Measurements from ENCODE around the gene RHOV. TPM values are rescaled to one million over a fixed set of nuclear protein-coding genes. Genes with fewer than 3 reads are reported as not detected.

RHOV gene
- total RNA-seq, 4 donors from 2014 or later, result 0.39 to 0.60 TPM; not detected in 2

GRCh38 chr15:40914486-40914885 lies 40.5 kb upstream of the RHOV start:
- no peaks in the 10 kb centered on the region for H3K27me3 ChIP-seq
- H3K27ac ChIP-seq, result no peak overlapping the region
- WGBS, 2 donors, result 79 to 82% methylated on average over 8 of the region's 8 CpGs
- no peak for TF ChIP-seq EP300 (IDR thresholded peaks at IDR 0.05)
- TF ChIP-seq, protein P1, sequence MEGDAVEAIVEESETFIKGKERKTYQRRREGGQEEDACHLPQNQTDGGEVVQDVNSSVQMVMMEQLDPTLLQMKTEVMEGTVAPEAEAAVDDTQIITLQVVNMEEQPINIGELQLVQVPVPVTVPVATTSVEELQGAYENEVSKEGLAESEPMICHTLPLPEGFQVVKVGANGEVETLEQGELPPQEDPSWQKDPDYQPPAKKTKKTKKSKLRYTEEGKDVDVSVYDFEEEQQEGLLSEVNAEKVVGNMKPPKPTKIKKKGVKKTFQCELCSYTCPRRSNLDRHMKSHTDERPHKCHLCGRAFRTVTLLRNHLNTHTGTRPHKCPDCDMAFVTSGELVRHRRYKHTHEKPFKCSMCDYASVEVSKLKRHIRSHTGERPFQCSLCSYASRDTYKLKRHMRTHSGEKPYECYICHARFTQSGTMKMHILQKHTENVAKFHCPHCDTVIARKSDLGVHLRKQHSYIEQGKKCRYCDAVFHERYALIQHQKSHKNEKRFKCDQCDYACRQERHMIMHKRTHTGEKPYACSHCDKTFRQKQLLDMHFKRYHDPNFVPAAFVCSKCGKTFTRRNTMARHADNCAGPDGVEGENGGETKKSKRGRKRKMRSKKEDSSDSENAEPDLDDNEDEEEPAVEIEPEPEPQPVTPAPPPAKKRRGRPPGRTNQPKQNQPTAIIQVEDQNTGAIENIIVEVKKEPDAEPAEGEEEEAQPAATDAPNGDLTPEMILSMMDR (IDR thresholded peaks at IDR 0.05), result no peak
- TF ChIP-seq POLR2A (IDR thresholded peaks at IDR 0.05), result no peak
- no peaks in the 10 kb centered on the region for H3K9me3 ChIP-seq
- no peak for DNase-seq (ENCODE audit: low spot score in 2 of 2)
- no peaks in the 10 kb centered on the region for H3K36me3 ChIP-seq
- H3K4me1 ChIP-seq, result peaks cover 0 to 19% (median 4%) of the 10 kb centered on the region in 4 donors
- no peak overlapping the region for H3K4me3 ChIP-seq

DNA sequence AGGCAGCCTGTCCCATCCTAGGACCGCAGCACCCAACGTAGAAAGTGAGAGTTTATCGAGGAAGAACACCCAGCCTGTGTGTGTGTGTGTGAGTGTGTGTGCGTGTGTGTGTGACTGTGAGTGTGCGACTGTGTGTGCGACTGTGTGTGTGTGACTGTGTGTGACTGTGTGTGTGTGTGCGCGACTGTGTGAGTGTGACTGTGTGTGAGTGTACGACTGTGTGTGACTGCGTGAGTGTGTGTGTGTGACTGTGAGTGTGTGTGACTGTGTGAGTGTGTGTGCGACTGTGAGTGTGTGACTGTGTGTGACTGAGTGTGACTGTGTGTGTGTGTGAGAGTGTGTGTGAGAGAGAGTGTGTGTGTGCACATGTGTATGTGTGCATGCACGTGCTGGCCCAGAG lies 40.0 kb upstream of the RHOV start:
- 94 to 95% methylated on average over 12 of the region's 12 CpGs for WGBS, 2 donors
- H3K4me1 ChIP-seq, result peaks cover 0 to 20% (median 6%) of the 10 kb centered on the region in 4 donors
- no peaks in the 10 kb centered on the region for H3K27me3 ChIP-seq
- TF ChIP-seq, protein P1 (IDR thresholded peaks at IDR 0.05), result no peak
- TF ChIP-seq EP300 (IDR thresholded peaks at IDR 0.05) (no peak), POLR2A (IDR thresholded peaks at IDR 0.05) (no peak)
- no peaks in the 10 kb centered on the region for H3K9me3 ChIP-seq
- DNase-seq (ENCODE audit: low spot score in 2 of 2), result no peak
- no peak overlapping the region for H3K27ac ChIP-seq
- no peak overlapping the region for H3K4me3 ChIP-seq
- no peaks in the 10 kb centered on the region for H3K36me3 ChIP-seq

DNA sequence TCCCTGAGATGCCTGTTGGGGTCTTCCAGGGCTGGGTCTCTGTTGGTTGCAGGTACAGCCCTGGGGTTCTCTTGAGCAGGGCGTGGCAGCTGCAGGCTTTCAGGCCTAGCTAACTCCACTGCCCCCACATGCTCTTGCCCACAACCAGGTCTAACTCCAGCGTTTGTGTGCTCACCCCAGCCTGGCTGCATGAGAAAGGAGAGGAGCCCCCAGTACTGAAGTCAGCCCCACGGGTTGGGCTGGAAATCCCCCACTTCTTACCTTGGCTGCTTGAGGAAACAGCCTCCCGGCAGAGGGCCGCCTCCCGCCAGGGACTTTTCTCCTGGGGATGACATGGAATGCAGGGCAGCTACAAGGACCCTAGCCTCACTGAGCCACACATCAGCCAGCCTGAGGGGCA lies 38.4 kb upstream of the RHOV start:
- no peak overlapping the region for H3K27ac ChIP-seq

GRCh38 chr15:40911693-40912092 lies 37.7 kb upstream of the RHOV start:
- Histone ChIP-seq H3K27me3 (no peaks in the 10 kb centered on the region), H3K9me3 (no peaks in the 10 kb centered on the region), H3K4me3 (no peak overlapping the region), H3K4me1 (peaks cover 0 to 22% (median 14%) of the 10 kb centered on the region in 4 donors), H3K36me3 (no peaks in the 10 kb centered on the region), H3K27ac (no peak overlapping the region)
- 85 to 91% methylated on average over 2 of the region's 2 CpGs for WGBS, 2 donors
- DNase-seq (ENCODE audit: low spot score in 2 of 2), result no peak
- TF ChIP-seq, protein P1 (IDR thresholded peaks at IDR 0.05), result no peak
- TF ChIP-seq EP300 (IDR thresholded peaks at IDR 0.05), result no peak
- TF ChIP-seq POLR2A (IDR thresholded peaks at IDR 0.05), result no peak

More for the DNA sequence above, 38.4 kb upstream of the RHOV start:
- no peak for DNase-seq (ENCODE audit: low spot score in 2 of 2)
- H3K27me3 ChIP-seq, result no peaks in the 10 kb centered on the region
- no peak overlapping the region for H3K4me3 ChIP-seq
- peaks cover 0 to 14% (median 6%) of the 10 kb centered on the region in 4 donors for H3K4me1 ChIP-seq
- no peaks in the 10 kb centered on the region for H3K36me3 ChIP-seq
- no peaks in the 10 kb centered on the region for H3K9me3 ChIP-seq
- 76 to 78% methylated on average over 5 of the region's 6 CpGs for WGBS, 2 donors
- TF ChIP-seq, protein P1 (IDR thresholded peaks at IDR 0.05), result no peak
- TF ChIP-seq EP300 (IDR thresholded peaks at IDR 0.05) (no peak), POLR2A (IDR thresholded peaks at IDR 0.05) (no peak)

- DNase-seq (ENCODE audit: low spot score in 2 of 2), result no peak
- Histone ChIP-seq H3K9me3 (no peaks in the 10 kb centered on the region), H3K27ac (no peak overlapping the region), H3K27me3 (no peaks in the 10 kb centered on the region), H3K4me1 (peaks cover 0 to 28% (median 19%) of the 10 kb centered on the region in 4 donors), H3K4me3 (no peak overlapping the region), H3K36me3 (no peaks in the 10 kb centered on the region)
- WGBS, 2 donors, result 56 to 62% methylated on average over 7 of the region's 7 CpGs
- TF ChIP-seq POLR2A (IDR thresholded peaks at IDR 0.05) (no peak), EP300 (IDR thresholded peaks at IDR 0.05) (no peak)
- TF ChIP-seq, protein P1 (IDR thresholded peaks at IDR 0.05), result no peak
Observed at GRCh38 chr15:40911141-40911540, 37.1 kb upstream of the RHOV start.

Measured in tibial nerve (tissue), 4 donors.